LNCaP clone FGC (cell line): Measurements from ENCODE around the gene DPM2.
A peak's percentile ranks its signal among the peaks of the same experiment; 100 is the strongest.

ENCODE experiments used
- DNase-seq: peaks from one replicate; pipeline ENCODE4 v3.0.0-alpha.2; 2011; ENCODE audit warnings: low read depth
- H3K4me3 ChIP-seq: 2 replicates; pipeline ENCODE4 v1.5.1; 2011; ENCODE audit warnings: mild to moderate bottlenecking, low read depth, low read length, control low read depth
- TF ChIP-seq, protein P1 (sequence below): IDR thresholded peaks from 2 replicates; pipeline ENCODE4 v1.5.1; 2012; ENCODE audit warnings: mild to moderate bottlenecking; ENCODE audit not compliant: control insufficient read depth, insufficient read depth; ENCODE audit errors: extremely low read depth

DPM2 gene

DNA sequence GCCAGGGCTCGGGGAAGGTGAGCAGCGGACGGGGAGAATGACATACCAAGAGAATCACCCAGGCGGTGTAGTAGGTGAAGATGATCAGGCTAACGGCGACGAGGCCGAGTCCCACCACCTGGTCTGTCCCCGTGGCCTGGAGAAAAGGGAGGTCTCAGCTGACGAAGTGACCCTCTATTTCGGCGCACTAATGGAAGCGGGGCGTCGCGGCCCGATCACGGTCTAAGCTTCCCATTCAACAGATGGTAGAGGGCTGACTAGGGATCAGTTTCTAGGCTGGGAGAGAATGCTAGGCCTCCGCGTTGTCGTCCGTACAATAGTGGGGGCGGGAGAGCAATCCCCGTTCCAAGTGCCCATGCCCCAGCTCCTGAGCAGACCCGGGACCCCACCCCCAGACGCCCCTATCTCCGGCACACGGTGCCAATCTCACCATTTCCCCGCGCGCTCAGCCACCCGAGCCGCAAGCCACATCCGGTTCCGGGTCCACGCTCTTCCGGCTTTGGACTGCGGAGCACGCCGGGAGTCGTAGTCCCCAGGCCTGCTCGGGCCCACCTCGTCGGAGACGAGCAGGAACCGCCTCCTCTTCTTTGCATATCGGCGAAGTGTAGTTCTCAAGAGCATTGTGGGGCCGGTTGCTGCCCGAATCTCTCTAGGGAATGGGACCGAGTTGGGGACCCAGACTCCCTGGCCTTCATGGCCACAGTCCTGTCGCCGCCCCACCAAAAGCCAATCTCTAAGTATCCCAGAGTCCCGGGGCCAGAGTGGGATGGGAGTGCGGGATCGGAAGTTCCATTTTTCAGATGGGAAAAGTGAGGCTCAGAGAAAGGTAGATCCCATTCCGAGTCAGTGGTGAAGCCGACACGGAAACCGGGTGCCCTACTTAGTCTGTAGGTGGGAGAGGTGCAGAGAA lies at the start of gene DPM2:
Gene DPM2 (minus strand): TSS at position 467 of the 910 bp plus-strand sequence. CDS start 34 bp downstream, at position 433.
- DNase-seq: no peak
- TF ChIP-seq, protein P1, sequence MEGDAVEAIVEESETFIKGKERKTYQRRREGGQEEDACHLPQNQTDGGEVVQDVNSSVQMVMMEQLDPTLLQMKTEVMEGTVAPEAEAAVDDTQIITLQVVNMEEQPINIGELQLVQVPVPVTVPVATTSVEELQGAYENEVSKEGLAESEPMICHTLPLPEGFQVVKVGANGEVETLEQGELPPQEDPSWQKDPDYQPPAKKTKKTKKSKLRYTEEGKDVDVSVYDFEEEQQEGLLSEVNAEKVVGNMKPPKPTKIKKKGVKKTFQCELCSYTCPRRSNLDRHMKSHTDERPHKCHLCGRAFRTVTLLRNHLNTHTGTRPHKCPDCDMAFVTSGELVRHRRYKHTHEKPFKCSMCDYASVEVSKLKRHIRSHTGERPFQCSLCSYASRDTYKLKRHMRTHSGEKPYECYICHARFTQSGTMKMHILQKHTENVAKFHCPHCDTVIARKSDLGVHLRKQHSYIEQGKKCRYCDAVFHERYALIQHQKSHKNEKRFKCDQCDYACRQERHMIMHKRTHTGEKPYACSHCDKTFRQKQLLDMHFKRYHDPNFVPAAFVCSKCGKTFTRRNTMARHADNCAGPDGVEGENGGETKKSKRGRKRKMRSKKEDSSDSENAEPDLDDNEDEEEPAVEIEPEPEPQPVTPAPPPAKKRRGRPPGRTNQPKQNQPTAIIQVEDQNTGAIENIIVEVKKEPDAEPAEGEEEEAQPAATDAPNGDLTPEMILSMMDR: no peak
- H3K4me3 ChIP-seq: peak within 1 kb of the TSS; percentile 68

- DNase-seq: no peak
- TF ChIP-seq, protein P1: no peak
- H3K4me3 ChIP-seq: no peak overlapping the region
Measured at GRCh38 chr9:127987103-127987614, 49.5 kb upstream of the DPM2 start.

DNA sequence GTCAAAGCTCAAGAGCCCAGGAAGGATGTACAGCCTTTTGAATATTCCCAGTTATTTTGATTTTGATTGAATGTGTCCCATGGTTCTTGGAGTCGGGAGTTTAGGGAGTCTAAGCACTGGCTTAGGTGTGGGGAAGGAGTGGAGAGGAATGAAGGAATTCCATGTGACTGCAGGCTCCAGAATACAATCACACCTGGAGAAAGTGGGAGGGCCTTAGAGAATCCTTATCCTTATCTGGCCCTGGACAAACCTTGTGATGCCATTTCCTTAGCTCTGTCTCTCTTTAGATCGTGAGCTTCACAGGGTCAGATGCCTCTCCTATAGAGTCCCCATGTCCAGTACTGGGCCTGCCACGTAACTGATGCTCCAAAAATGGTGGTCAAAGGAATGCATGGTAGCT lies 47.4 kb upstream of the DPM2 start:
- TF ChIP-seq, protein P1: no peak
- H3K4me3 ChIP-seq: no peak overlapping the region
- no peak for DNase-seq

DNA sequence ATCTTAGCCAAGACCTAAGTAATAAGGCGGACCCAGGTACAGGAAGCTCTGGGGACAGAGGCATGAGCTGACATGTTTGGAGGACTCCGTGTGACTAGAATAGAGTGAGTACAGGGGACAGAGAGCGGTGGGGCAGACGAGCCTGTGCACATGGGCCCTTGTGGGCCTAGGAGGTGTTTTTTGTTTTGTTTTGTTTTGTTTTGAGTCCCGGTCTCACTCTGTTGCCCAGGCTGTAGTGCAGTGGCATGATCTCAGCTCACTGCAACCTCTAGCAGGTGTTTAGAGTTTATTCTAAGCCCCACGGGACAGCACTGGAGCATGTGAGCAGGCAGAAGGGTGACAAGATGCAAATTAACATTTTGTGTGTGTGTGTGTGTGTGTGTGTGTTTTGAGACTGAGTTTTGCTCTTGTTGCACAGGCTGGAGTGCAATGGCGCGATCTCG lies 46.2 kb upstream of the DPM2 start:
- no peak overlapping the region for H3K4me3 ChIP-seq
- TF ChIP-seq, protein P1: no peak

DNA sequence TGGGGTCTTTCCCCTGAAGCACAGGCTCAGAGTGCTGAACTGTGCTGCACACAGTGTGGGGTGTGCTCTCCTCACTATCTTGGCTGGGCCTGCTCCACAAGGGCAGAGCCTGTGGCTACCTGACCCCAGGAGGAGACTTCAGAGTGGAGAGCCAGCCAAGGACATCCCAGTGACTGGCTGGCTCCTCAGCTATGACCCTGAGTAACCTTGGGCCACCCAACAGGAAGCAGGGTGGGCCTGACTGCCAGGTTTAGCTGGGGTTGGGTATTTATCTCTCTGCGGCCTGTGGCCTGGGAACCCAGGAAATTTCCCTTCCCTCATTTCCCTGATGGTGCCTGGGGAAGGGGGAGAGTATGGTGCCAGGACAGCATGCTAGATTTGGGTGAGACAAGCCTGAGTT lies 45.3 kb upstream of the DPM2 start:
- H3K4me3 ChIP-seq: no peak overlapping the region
- TF ChIP-seq, protein P1: no peak
- DNase-seq: no peak

More for the DNA sequence above, 46.2 kb upstream of the DPM2 start:
- no peak for DNase-seq

DNA sequence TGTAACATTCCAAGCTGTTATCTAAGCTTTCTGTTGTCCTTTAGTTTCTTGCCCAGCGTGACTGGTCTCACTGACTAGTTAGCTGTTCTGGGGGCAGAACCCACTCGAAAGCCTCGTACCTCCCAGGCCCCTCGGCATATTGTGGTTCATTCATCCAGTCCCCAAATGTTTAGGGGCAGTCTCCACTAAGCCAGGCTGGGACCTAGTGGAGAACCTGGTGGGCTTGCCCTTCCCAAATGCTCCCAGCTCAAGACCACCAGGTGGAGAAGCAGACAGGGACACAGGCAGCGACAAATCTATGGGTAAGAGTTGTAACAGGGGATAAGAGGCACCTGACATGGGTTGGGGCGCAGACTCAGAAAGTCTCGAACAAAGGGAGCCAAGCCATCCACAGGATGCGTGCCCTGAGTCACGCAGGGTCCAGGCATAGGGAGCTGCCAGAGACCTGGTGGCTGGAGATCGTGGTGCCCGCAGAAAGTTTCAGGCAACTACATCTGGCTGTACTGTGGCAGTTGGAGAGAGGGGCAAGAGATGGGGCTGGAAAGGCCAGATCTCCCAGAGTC lies 44.0 kb upstream of the DPM2 start:
- DNase-seq: no peak
- TF ChIP-seq, protein P1: no peak
- H3K4me3 ChIP-seq: peak overlapping the region; percentile 69
